Activated B cell treated with CpG ODN at 0.5 μM for 24 hours (primary cell): Measurements from ENCODE around the gene LRBA. TPM values are rescaled to one million over a fixed set of nuclear protein-coding genes. Genes with fewer than 3 reads are reported as not detected.
"Not testable (repeated sequence)": the region's sequence is repeated elsewhere in the genome, so short reads cannot be mapped to it uniquely, and the experiment has no call there.

Experiments
- ATAC-seq: fragments of 200-7000 bp; cut with Tn5 transposase; one replicate; pipeline ENCODE4 v1.10.0; 2021; ENCODE audit warnings: low read depth, mild to moderate bottlenecking, moderate library complexity
- CTCF ChIA-PET: fragments of 350-600 bp; sonication (Branson Sonifier 250); formaldehyde crosslinking; loops from one replicate; lab custom pipeline; 2021; ENCODE audit warnings: antibody characterized with exemption; lab: Charles Lee
- POLR2A ChIA-PET: fragments of 350-600 bp; sonication (Branson Sonifier 250); formaldehyde crosslinking; loops from one replicate; lab custom pipeline; 2021; ENCODE audit warnings: antibody characterized with exemption; lab: Charles Lee
- DNase-seq: peaks from one replicate; pipeline ENCODE4 v3.0.0; 2022
- H3K27ac Mint-ChIP-seq: one replicate; pipeline ENCODE4 v1.8.0; 2020; ENCODE audit warnings: mixed read lengths
- H3K27me3 Mint-ChIP-seq: one replicate; pipeline ENCODE4 v1.8.0; 2021; ENCODE audit warnings: mixed read lengths
- H3K36me3 Mint-ChIP-seq: one replicate; pipeline ENCODE4 v1.8.0; 2021; ENCODE audit warnings: low read depth, mixed read lengths
- H3K4me1 Mint-ChIP-seq: one replicate; pipeline ENCODE4 v1.8.0; 2021; ENCODE audit warnings: mixed read lengths
- H3K4me3 Mint-ChIP-seq: one replicate; pipeline ENCODE4 v1.8.0; 2020; ENCODE audit warnings: mild to moderate bottlenecking, mixed read lengths
- H3K9me3 Mint-ChIP-seq: one replicate; pipeline ENCODE4 v1.8.0; 2020; ENCODE audit warnings: mixed read lengths
- CTCF ChIP-seq: fragments of 200-600 bp; IDR thresholded peaks from one replicate; pipeline ENCODE4 v1.8.0; 2022; ENCODE audit warnings: antibody characterized with exemption, mild to moderate bottlenecking
- intact Hi-C: fragments of 100-400 bp; cut with micrococcal nuclease; formaldehyde crosslinking; loops from one replicate; pipeline ENCODE4 v1.15.1; 2024
- total RNA-seq: library from RNA; stranded (reverse); gene quantifications from 2 replicates; pipeline ENCODE4 v1.2.3, GENCODE V29; 2022

LRBA gene
- total RNA-seq, 1 donor from 2014 or later: 66.5 TPM

DNA sequence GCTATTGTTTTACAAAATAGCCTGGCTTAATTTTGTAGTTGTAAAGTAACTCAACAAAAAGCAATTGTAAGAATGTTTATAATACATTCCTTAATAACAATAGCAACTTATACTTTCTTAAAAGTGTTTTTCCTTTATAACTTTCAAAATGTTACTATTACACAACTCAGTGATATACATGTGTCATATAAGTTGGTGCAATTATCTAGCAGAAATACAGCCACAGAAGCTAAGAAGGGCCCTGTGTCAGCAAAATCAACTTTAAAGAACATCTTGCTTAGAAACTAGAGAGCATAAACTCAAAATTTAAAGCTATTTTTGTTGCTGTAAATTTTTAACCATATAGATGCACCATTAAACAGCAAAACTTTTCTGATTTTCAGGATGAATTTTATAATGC is 474.5 kb downstream of the LRBA start:
- no peaks in the 10 kb centered on the region for H3K9me3 Mint-ChIP-seq
- no peaks in the 10 kb centered on the region for H3K27me3 Mint-ChIP-seq
- H3K4me3 Mint-ChIP-seq: no peak overlapping the region
- ATAC-seq (no peak), DNase-seq (no peak)
- CTCF ChIA-PET: no interaction called here
- H3K4me1 Mint-ChIP-seq: no peaks in the 10 kb centered on the region
- intact Hi-C loops: no loop called here
- H3K27ac Mint-ChIP-seq: no peak overlapping the region
- POLR2A ChIA-PET: no interaction called here
- TF ChIP-seq CTCF: no peak
- peaks cover 16% of the 10 kb centered on the region for H3K36me3 Mint-ChIP-seq

DNA sequence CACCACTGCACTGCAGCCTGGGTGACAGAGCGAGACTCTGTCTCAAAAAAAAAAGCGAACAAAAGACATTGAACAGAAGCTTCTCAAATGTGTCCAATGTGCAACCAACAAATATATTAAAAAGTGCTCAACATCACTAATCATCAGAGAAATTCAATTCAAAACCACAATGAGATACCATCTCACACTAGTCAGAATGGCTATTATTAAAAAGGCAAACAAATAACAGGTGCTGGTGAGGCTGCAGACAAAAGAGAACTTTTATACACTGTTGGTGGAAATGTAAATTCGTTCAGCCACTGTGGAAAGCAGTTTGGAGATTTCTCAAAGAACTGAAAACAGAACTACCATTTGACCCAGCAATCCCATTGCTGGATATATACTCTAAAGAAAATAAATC is 477.2 kb downstream of the LRBA start:
- H3K4me1 Mint-ChIP-seq, DNase-seq, H3K27ac Mint-ChIP-seq, H3K9me3 Mint-ChIP-seq, H3K27me3 Mint-ChIP-seq, POLR2A ChIA-PET, ATAC-seq, CTCF ChIA-PET, H3K4me3 Mint-ChIP-seq, intact Hi-C loops: not testable (repeated sequence)
- H3K36me3 Mint-ChIP-seq: peaks cover 16% of the 10 kb centered on the region

DNA sequence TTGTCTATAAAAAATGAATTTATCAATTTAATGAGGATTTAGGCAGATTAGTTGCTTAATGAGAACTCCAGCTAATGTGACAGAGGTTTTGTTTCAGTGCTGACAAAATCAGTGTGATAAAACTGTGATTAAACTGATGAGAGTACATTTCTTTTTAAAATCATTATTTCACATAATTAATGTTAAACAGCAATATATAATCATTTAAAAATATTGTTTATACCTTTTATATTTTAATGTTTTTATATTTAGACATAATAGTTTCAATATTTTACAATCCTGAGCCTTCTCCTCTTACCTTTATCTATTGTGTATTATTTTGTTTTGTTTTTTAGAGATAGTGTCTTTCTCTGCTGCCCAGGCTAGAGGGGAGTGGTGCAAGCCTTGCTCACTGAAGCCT is 480.3 kb downstream of the LRBA start:
- intact Hi-C loops: no loop called here
- Mint-ChIP-seq H3K27ac (no peak overlapping the region), H3K36me3 (peaks cover 21% of the 10 kb centered on the region), H3K4me1 (no peaks in the 10 kb centered on the region), H3K4me3 (no peak overlapping the region), H3K27me3 (no peaks in the 10 kb centered on the region), H3K9me3 (no peaks in the 10 kb centered on the region)
- ChIA-PET CTCF (no interaction called here), POLR2A (no interaction called here)
- no peak for TF ChIP-seq CTCF
- DNase-seq (no peak), ATAC-seq (no peak)

DNA sequence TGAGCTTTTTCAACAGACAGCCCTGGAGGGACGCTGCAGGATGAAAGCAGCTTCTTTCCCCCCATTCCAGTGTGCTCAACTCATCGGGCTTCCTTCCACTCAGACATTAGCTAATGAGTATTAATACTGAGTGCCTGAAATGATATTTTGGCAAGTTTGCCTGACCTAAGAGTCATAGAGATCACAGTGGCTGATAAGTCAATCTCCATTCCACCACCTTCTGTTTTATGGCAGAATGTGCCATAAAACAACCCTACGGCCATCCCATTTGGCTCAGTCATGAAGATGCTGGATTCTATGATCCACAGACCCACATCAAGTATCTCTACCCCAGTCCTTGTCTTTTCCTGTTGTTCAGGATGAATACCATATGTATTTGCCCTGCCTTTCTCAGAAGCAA is 481.4 kb downstream of the LRBA start:
- intact Hi-C loops: no loop called here
- DNase-seq (no peak), ATAC-seq (no peak)
- Mint-ChIP-seq H3K9me3 (no peaks in the 10 kb centered on the region), H3K27ac (no peak overlapping the region), H3K4me1 (no peaks in the 10 kb centered on the region), H3K4me3 (no peak overlapping the region), H3K36me3 (peaks cover 23% of the 10 kb centered on the region), H3K27me3 (no peaks in the 10 kb centered on the region)
- POLR2A ChIA-PET: no interaction called here
- CTCF ChIA-PET: no interaction called here
- TF ChIP-seq CTCF: no peak

GRCh38 chr4:150525321-150525868 is 489.7 kb downstream of the LRBA start:
- TF ChIP-seq CTCF: no peak
- CTCF ChIA-PET: no interaction called here
- POLR2A ChIA-PET: no interaction called here
- intact Hi-C loops: no loop called here
- Mint-ChIP-seq H3K9me3 (peaks cover 5% of the 10 kb centered on the region), H3K27me3 (no peaks in the 10 kb centered on the region), H3K36me3 (peaks cover 17% of the 10 kb centered on the region), H3K4me1 (no peaks in the 10 kb centered on the region), H3K4me3 (no peak overlapping the region), H3K27ac (no peak overlapping the region)
- no peak for ATAC-seq
- DNase-seq: no peak

DNA sequence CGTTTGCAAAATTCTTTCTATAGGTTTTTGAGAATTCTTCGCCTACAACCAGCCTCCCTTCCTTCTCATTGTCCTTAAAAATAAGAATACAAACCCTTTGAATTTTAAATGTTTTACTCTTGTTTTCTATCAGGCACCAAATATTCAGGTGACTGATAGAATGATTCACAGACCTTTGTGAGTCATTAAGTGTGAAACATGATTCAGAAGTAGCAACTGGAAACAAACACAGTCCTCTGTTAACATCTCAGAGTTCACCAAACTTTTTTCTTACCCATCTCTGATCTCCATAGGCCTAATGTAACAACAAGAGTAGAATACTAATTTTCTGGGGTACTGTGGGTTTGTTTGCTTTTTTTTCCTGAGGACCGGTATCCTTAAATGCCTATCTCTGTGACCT is 496.5 kb downstream of the LRBA start:
- POLR2A ChIA-PET: no interaction called here
- ATAC-seq: no peak
- peaks cover 2% of the 10 kb centered on the region for H3K4me1 Mint-ChIP-seq
- no peaks in the 10 kb centered on the region for H3K27me3 Mint-ChIP-seq
- no peaks in the 10 kb centered on the region for H3K9me3 Mint-ChIP-seq
- no peak overlapping the region for H3K27ac Mint-ChIP-seq
- CTCF ChIA-PET: no interaction called here
- H3K4me3 Mint-ChIP-seq: no peak overlapping the region
- no peak for TF ChIP-seq CTCF
- no peak for DNase-seq
- H3K36me3 Mint-ChIP-seq: peaks cover 11% of the 10 kb centered on the region
- intact Hi-C loops: no loop called here
